SK-N-SH treated with all-trans-retinoic acid at 6 μM for 48 hours (cell line): ENCODE measurements around the gene NKAIN4.

ENCODE experiments used
- ESRRG ChIP-seq: fragments of 250-450 bp; sonication (Bioruptor Pico); IDR thresholded peaks from 2 replicates; pipeline ENCODE4 v1.6.1; 2021; ENCODE audit warnings: mild to moderate bottlenecking
- ISL1 ChIP-seq: fragments of 250-450 bp; sonication (Bioruptor Pico); IDR thresholded peaks from 2 replicates; pipeline ENCODE4 v2.1.2; 2022; ENCODE audit warnings: mild to moderate bottlenecking, moderate library complexity
- TOX ChIP-seq: fragments of 250-450 bp; sonication (Bioruptor Pico); IDR thresholded peaks from 2 replicates; pipeline ENCODE4 v1.8.0; 2021; ENCODE audit warnings: mild to moderate bottlenecking, moderate library complexity, borderline replicate concordance
- ZFP3 ChIP-seq: fragments of 250-450 bp; sonication (Bioruptor Pico); IDR thresholded peaks from 2 replicates; pipeline ENCODE4 v1.5.0; 2020; ENCODE audit warnings: mild to moderate bottlenecking, moderate library complexity

- TF ChIP-seq ZFP3, result no peak
- TF ChIP-seq ESRRG (CRISPR knock-in tag), result no peak
- TF ChIP-seq ISL1, result no peak
- no peak for TF ChIP-seq TOX (CRISPR knock-in tag)
Measured at GRCh38 chr20:63223121-63223825, 31.0 kb downstream of the NKAIN4 start.
